Endodermal cell (in vitro differentiated cells): ENCODE results near the gene PNLIPRP3. TPM values are rescaled to one million over a fixed set of nuclear protein-coding genes. Genes with fewer than 3 reads are reported as not detected.

Experiments used
- DNase-seq: peaks from one replicate; pipeline ENCODE4 v3.0.0-alpha.2; 2017
- H3K27ac ChIP-seq: 2 replicates; pipeline ENCODE4 v1.5.1; 2013; ENCODE audit warnings: mild to moderate bottlenecking, low read depth, low read length, moderate library complexity
- H3K27me3 ChIP-seq: 2 replicates; pipeline ENCODE4 v1.6.1; 2013; ENCODE audit warnings: mild to moderate bottlenecking, low read length, moderate library complexity; ENCODE audit not compliant: insufficient read depth, control insufficient read depth, poor library complexity, severe bottlenecking
- H3K36me3 ChIP-seq: 2 replicates; pipeline ENCODE4 v1.7.0; 2013; ENCODE audit warnings: mild to moderate bottlenecking, low read length, moderate library complexity; ENCODE audit not compliant: control insufficient read depth, insufficient read depth
- H3K4me1 ChIP-seq: one replicate; pipeline ENCODE4 v1.7.0; 2013; ENCODE audit warnings: low read length; ENCODE audit not compliant: control insufficient read depth, insufficient read depth
- H3K4me3 ChIP-seq: 2 replicates; pipeline ENCODE4 v1.5.1; 2013; ENCODE audit warnings: mild to moderate bottlenecking, low read length, moderate library complexity
- H3K9ac ChIP-seq: 2 replicates; pipeline ENCODE4 v1.6.1; 2013; ENCODE audit warnings: mild to moderate bottlenecking, low read length, moderate library complexity; ENCODE audit not compliant: poor library complexity, severe bottlenecking; ENCODE audit errors: extremely low read depth
- H3K9me3 ChIP-seq: 2 replicates; pipeline ENCODE4 v1.6.1; 2013; ENCODE audit warnings: mild to moderate bottlenecking, low read length, moderate library complexity; ENCODE audit not compliant: control insufficient read depth
- H3K27ac Mint-ChIP-seq: 2 replicates; pipeline ENCODE4 v1.8.0; 2020; ENCODE audit warnings: mixed read lengths
- H3K27me3 Mint-ChIP-seq: 2 replicates; pipeline ENCODE4 v1.8.0; 2021; ENCODE audit warnings: mild to moderate bottlenecking, mixed read lengths; ENCODE audit not compliant: insufficient read depth
- H3K36me3 Mint-ChIP-seq: 2 replicates; pipeline ENCODE4 v1.8.0; 2020; ENCODE audit warnings: low read depth, mixed read lengths
- H3K4me1 Mint-ChIP-seq: 2 replicates; pipeline ENCODE4 v1.8.0; 2020; ENCODE audit warnings: mixed read lengths
- H3K4me3 Mint-ChIP-seq: 2 replicates; pipeline ENCODE4 v1.8.0; 2020; ENCODE audit warnings: mild to moderate bottlenecking, moderate library complexity, mixed read lengths
- H3K9me3 Mint-ChIP-seq: 2 replicates; pipeline ENCODE4 v1.8.0; 2020; ENCODE audit warnings: mild to moderate bottlenecking, mixed read lengths
- WGBS, 2 experiments: methylation state at CpG; one replicate each; pipeline versions ENCODE4 v1.1.5 to v1.1.7; 2013; ENCODE audit warnings: missing lambda C conversion rate in 2 of 2, mixed read lengths in 1 of 2; ENCODE audit not compliant: insufficient coverage in 1 of 2, insufficient read length in 1 of 2; 5-methylcytosine and 5-hydroxymethylcytosine counted together
- total RNA-seq, 2 donors: library from RNA; stranded (reverse); fragmentation: NEBNext Ultra II Directional in 1 of 2; extraction: Animal tissue kit (Norgen Biotek cat#: 25700) in 1 of 2; gene quantifications; 2 replicates in 1 of 2; 3 replicates in 1 of 2; pipeline ENCODE4 v1.2.1, GENCODE V29; 2021
- TF ChIP-seq, protein P1 (sequence below): fragments of 200-600 bp; sonication (generic); conservative IDR thresholded peaks from 2 replicates; pipeline ENCODE4 v1.5.0; 2021; ENCODE audit warnings: antibody characterized with exemption, mild to moderate bottlenecking

Gene PNLIPRP3
- total RNA-seq, 2 donors from 2014 or later = not detected

GRCh38 chr10:116465546-116465945 lies 37.9 kb downstream of the PNLIPRP3 start:
- Histone ChIP-seq H3K27ac (no peak overlapping the region), H3K4me1 (no peaks in the 10 kb centered on the region), H3K27me3 (no peaks in the 10 kb centered on the region), H3K9ac (no peak overlapping the region), H3K36me3 (no peaks in the 10 kb centered on the region), H3K4me3 (no peak overlapping the region), H3K9me3 (no peaks in the 10 kb centered on the region)
- H3K27ac Mint-ChIP-seq = no peak overlapping the region
- TF ChIP-seq, protein P1, sequence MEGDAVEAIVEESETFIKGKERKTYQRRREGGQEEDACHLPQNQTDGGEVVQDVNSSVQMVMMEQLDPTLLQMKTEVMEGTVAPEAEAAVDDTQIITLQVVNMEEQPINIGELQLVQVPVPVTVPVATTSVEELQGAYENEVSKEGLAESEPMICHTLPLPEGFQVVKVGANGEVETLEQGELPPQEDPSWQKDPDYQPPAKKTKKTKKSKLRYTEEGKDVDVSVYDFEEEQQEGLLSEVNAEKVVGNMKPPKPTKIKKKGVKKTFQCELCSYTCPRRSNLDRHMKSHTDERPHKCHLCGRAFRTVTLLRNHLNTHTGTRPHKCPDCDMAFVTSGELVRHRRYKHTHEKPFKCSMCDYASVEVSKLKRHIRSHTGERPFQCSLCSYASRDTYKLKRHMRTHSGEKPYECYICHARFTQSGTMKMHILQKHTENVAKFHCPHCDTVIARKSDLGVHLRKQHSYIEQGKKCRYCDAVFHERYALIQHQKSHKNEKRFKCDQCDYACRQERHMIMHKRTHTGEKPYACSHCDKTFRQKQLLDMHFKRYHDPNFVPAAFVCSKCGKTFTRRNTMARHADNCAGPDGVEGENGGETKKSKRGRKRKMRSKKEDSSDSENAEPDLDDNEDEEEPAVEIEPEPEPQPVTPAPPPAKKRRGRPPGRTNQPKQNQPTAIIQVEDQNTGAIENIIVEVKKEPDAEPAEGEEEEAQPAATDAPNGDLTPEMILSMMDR = no peak
- H3K4me1 Mint-ChIP-seq = peaks cover 4% of the 10 kb centered on the region
- peak; percentile 53 for DNase-seq
- H3K27me3 Mint-ChIP-seq = no peaks in the 10 kb centered on the region
- no peaks in the 10 kb centered on the region for H3K9me3 Mint-ChIP-seq
- no peak overlapping the region for H3K4me3 Mint-ChIP-seq
- 79 to 80% methylated on average over 3 of the region's 3 CpGs for WGBS, 2 experiments
- no peaks in the 10 kb centered on the region for H3K36me3 Mint-ChIP-seq

GRCh38 chr10:116466715-116467422 lies 39.2 kb downstream of the PNLIPRP3 start:
- H3K4me3 ChIP-seq = no peak overlapping the region
- Mint-ChIP-seq H3K36me3 (no peaks in the 10 kb centered on the region), H3K4me1 (peaks cover 12% of the 10 kb centered on the region), H3K4me3 (no peak overlapping the region), H3K9me3 (no peaks in the 10 kb centered on the region), H3K27me3 (no peaks in the 10 kb centered on the region), H3K27ac (no peak overlapping the region)
- DNase-seq = no peak
- 83 to 94% methylated on average over 3 to 7 of the region's 7 CpGs for WGBS, 2 experiments
- no peak overlapping the region for H3K27ac ChIP-seq
- TF ChIP-seq, protein P1 = no peak
- H3K9ac ChIP-seq = no peak overlapping the region
- H3K4me1 ChIP-seq = no peaks in the 10 kb centered on the region
- H3K9me3 ChIP-seq = no peaks in the 10 kb centered on the region
- H3K36me3 ChIP-seq = no peaks in the 10 kb centered on the region
- H3K27me3 ChIP-seq = no peaks in the 10 kb centered on the region

DNA sequence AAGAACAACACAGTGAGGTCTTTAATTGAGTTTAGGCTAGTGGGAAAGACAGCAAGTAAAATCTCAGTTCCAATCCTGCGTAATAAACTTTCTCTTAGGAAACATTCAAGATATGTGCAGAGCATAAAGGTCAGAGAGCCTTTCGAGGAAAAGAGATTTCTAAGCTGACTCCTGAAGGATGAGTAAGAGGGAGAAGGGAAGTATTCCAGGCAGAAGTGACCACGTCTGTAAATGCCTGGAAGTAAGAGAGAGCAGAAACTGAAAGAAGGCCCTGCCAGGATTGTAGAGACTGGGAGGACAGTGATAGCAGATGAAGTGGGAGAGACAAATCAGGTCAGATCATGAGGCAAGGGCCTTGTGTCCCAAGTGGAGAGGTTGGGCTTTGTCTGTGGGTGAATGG lies 41.8 kb downstream of the PNLIPRP3 start:
- H3K4me3 Mint-ChIP-seq = no peak overlapping the region
- TF ChIP-seq, protein P1 = no peak
- WGBS, 2 experiments = 93% methylated on average over 2 to 3 of the region's 3 CpGs

More for the DNA sequence above, 41.8 kb downstream of the PNLIPRP3 start:
- Mint-ChIP-seq H3K4me1 (peaks cover 12% of the 10 kb centered on the region), H3K27ac (no peak overlapping the region), H3K9me3 (no peaks in the 10 kb centered on the region), H3K27me3 (no peaks in the 10 kb centered on the region), H3K36me3 (no peaks in the 10 kb centered on the region)
- H3K4me3 ChIP-seq = no peak overlapping the region
- H3K4me1 ChIP-seq = no peaks in the 10 kb centered on the region
- H3K9me3 ChIP-seq = no peaks in the 10 kb centered on the region
- no peaks in the 10 kb centered on the region for H3K36me3 ChIP-seq
- H3K27ac ChIP-seq = no peak overlapping the region
- no peak for DNase-seq
- no peak overlapping the region for H3K9ac ChIP-seq
- H3K27me3 ChIP-seq = no peaks in the 10 kb centered on the region
